ENCODE measurements around the gene B3GNT5. TPM values are rescaled to one million over a fixed set of nuclear protein-coding genes. Genes with fewer than 3 reads are reported as not detected.

B3GNT5 gene
- total and polyA plus RNA-seq, 2 donors (not counting 3 experiments of a cell fraction or from before 2014, with no cell fraction given): 4.1 to 25.6 TPM

DNA sequence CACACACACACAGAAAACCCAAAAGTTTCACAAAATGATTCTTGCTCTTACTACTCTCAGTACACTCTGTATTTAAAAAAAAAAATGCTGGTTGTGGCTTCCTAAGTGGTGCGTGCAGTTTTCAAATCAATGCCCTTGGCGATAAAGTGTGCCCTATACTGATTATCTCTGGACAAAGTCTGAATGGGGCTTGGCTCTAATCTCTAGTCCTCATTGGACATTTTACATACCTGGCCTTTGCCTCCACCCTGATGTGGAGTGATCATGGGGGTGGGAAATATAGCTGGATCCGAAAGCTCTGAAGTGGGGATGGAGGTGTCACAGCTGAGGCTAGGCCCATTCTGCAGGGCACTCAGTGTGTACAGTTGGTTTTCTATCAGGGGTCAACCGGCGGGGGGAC, 14.1 kb downstream of the B3GNT5 start:
- Histone ChIP-seq H3K9ac (replicated peaks; ENCODE audit: extremely low read depth, insufficient read depth, low read length) (no peak overlapping the region), H3K4me1 (ENCODE audit: control insufficient read depth, extremely low read depth, insufficient read depth, low read length) (peaks cover 16% of the 10 kb centered on the region), H3K4me3 (replicated peaks in 1 of 3; ENCODE audit: insufficient read depth in 1 of 3, low read depth in 1 of 3, low read length in 3 of 3) (no peak overlapping the region), H4K20me1 (replicated peaks; ENCODE audit: control insufficient read depth, extremely low read depth, insufficient read depth, low read length) (no peaks in the 10 kb centered on the region), H2AFZ (ENCODE audit: low read depth, low read length) (no peak overlapping the region), H3K27ac (ENCODE audit: insufficient read depth, low read depth, low read length) (no peak overlapping the region), H3K36me3 (ENCODE audit: control insufficient read depth in 2 of 2, extremely low read depth in 1 of 2, insufficient read depth in 2 of 2, low read length in 2 of 2) (peaks cover 0 to 9% of the 10 kb centered on the region in 2 experiments), H3K9me3 (replicated peaks; ENCODE audit: control insufficient read depth, insufficient read depth, low read length) (no peaks in the 10 kb centered on the region), H3K27me3 (ENCODE audit: control insufficient read depth in 2 of 2, insufficient read depth in 2 of 2, low read length in 2 of 2) (no peaks in the 10 kb centered on the region), H3K4me2 (ENCODE audit: insufficient read depth, low read length) (no peak overlapping the region), H3K79me2 (ENCODE audit: control insufficient read depth, insufficient read depth, low read length) (peaks cover 41% of the 10 kb centered on the region), H3K9me1 (replicated peaks; ENCODE audit: control insufficient read depth, extremely low read depth, insufficient read depth, low read length) (no peaks in the 10 kb centered on the region)
- dilution Hi-C loops (cut with MboI; ENCODE audit: extremely low pct_ligation_motif_present, low sequenced_read_pairs): no loop called here
- BruUV-seq (replicated peaks): no TSS peak
- intact Hi-C loops (cut with micrococcal nuclease): no loop called here
- ChIA-PET CTCF (no interaction called here), POLR2A (no interaction called here)
- no peak for FAIRE-seq
- DNase-seq (ENCODE audit: low read depth, low spot score): no peak
- TF ChIP-seq, protein P1, sequence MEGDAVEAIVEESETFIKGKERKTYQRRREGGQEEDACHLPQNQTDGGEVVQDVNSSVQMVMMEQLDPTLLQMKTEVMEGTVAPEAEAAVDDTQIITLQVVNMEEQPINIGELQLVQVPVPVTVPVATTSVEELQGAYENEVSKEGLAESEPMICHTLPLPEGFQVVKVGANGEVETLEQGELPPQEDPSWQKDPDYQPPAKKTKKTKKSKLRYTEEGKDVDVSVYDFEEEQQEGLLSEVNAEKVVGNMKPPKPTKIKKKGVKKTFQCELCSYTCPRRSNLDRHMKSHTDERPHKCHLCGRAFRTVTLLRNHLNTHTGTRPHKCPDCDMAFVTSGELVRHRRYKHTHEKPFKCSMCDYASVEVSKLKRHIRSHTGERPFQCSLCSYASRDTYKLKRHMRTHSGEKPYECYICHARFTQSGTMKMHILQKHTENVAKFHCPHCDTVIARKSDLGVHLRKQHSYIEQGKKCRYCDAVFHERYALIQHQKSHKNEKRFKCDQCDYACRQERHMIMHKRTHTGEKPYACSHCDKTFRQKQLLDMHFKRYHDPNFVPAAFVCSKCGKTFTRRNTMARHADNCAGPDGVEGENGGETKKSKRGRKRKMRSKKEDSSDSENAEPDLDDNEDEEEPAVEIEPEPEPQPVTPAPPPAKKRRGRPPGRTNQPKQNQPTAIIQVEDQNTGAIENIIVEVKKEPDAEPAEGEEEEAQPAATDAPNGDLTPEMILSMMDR (IDR thresholded peaks at IDR 0.05; ENCODE audit: extremely low read depth in 1 of 2, insufficient read depth in 1 of 2, low read depth in 1 of 2, low read length in 2 of 2): no peak
- TF ChIP-seq POLR2AphosphoS5 (IDR thresholded peaks at IDR 0.05; ENCODE audit: insufficient read depth, low read depth, low read length) (no peak), FOS (IDR thresholded peaks at IDR 0.05; ENCODE audit: borderline replicate concordance, insufficient read depth, low read length) (no peak), JUN (IDR thresholded peaks at IDR 0.05; ENCODE audit: borderline replicate concordance, insufficient read depth, insufficient read length, low read depth) (no peak), POLR2A (IDR thresholded peaks at IDR 0.05; ENCODE audit: low read depth, low read length) (no peak), MYC (IDR thresholded peaks at IDR 0.05; ENCODE audit: low read depth, low read length) (no peak), EZH2 (IDR thresholded peaks at IDR 0.05; ENCODE audit: borderline replicate concordance, low read depth, low read length, severe bottlenecking) (no peak), GATA2 (IDR thresholded peaks at IDR 0.05; ENCODE audit: insufficient read depth, insufficient read length, low read depth, low read length) (no peak)
- TF ChIP-seq, protein P2, sequence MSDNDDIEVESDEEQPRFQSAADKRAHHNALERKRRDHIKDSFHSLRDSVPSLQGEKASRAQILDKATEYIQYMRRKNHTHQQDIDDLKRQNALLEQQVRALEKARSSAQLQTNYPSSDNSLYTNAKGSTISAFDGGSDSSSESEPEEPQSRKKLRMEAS (IDR thresholded peaks at IDR 0.05; ENCODE audit: insufficient read depth, insufficient read length): no peak
